GM19467 (cell line): ENCODE results near the gene ZFP30.
"Not testable (repeated sequence)": the region's sequence is repeated elsewhere in the genome, so short reads cannot be mapped to it uniquely, and the experiment has no call there.

Experiments
- ATAC-seq: cut with Tn5 transposase; IDR thresholded peaks from one replicate; pipeline ENCODE4 v1.9.1; 2021; ENCODE audit warnings: mild to moderate bottlenecking, moderate library complexity; ENCODE audit not compliant: unreplicated experiment

Gene ZFP30

DNA sequence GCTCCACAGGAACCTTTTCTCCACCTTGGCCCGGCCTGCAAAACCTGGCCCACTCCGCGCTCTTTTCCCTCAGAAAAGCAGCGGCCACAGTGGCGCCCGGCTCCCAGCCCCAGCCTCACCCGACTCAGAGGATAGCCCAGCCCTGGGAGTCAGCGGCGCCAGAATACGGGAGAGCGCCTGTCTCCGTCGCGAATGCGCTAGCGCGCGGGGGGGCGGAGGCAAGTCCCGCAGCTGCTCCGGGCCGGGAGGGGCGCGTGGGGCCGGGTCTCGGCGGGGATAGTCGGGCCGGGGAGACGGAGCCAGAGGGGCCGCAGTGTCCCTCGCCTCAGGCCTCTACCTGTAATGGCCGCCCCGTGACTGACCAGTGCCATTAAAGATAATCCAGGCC lies at the start of gene ZFP30:
TSS of gene ZFP30 (minus strand) at position 165 of the 388 bp plus-strand sequence. CDS start 7,643 bp downstream, outside the sequence.
- peak; percentile 44 for ATAC-seq

DNA sequence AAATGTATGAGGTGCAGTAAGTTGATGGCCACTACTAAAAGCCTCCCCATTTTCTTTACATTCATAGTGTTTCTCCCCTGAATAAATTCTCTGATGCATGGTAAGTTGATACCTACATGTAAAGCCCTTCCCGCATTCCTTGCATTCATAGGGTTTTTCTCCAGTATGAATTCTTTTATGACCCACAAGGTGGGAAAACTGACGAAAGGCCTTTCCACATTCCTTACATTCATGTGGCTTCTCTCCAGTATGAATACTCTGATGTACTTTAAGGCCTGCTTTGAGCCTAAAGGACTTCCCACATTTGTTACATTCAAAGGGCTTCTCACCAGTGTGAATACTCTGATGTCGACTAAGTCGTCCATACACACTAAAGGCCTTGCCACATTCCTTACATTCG lies 43.8 kb upstream of the ZFP30 start:
- no peak for ATAC-seq

DNA sequence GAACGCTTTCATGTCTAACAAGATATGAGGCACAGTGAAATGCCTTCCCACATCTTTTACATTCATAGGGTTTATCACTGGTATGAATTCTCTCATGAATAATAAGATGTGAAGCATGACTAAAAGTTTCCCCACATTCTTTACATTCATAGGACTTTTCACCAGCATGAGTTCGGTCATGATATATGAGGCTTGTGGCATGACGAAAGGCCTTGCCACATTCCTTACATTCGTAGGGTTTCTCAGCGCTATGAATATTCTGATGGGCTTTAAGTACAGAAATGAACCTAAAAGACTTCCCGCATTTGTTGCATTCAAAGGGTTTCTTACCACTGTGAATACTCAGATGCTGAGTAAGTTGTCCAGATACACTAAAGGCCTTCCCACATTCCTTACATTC lies 43.0 kb upstream of the ZFP30 start:
- ATAC-seq = no peak

DNA sequence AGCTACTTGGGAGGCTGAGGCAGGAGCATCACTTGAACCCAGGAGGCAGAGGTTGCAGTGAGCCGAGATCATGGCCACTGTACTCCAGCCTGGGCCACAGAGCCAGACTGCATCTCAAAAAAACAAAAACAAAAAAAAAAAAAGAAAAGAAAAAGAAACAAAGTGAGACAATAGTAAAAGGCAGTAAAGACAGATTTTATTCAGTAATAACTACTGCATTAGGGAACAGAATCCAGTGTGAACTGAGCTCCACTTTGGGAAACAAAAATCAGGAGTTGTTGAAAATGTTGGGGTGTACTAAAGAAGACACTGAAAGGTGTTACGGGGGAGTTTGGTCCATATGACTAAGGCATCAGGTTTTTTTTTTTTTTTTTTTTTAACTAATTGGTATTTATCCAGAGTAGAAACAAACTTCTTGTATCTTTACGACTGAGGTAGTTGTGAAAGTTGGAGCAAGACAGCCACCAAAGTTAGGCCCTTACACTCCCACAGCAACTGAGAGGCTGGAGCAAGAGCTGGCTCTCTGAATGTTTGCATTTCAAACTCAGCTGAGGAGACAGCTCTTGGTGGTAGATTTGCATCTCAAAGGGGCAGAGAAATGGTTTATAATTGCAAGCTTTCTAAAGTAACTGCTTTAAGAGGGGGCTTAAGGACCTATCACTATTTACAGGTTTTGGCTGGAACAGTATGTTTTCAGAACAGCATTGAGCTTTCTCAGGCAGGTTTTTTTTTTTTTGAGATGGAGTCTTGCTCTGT lies 40.1 kb upstream of the ZFP30 start:
- no peak for ATAC-seq

DNA sequence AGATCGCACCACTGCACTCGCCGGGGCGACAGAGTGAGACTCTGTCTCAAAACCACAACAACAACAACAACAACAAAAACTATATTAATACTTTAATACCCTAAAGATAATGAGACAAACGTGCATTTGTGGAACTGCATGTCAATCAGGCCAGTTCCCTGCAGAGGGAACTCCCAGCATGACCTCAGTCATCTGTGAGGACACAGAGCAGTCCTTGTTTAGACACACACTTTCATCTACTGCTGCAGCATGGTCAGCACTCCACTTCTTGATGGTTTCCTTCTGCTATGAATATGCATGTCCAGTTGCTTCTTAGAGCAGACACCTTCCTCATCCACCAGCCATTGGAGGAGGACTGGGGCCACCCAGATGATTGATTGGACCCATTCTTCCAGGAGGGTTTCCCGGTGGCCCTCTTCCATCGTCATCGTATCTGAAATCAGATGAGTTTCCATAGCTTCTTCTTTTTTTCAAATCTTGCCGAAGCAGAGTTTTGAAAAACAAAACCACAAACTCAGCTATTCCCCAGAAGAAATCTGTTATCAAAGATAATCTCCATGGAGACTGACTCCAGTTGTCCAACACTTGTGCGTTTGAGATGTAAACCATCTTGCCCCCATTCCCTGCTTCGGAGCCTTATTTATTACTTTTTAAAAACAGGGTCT lies 37.8 kb upstream of the ZFP30 start:
- ATAC-seq = no peak

DNA sequence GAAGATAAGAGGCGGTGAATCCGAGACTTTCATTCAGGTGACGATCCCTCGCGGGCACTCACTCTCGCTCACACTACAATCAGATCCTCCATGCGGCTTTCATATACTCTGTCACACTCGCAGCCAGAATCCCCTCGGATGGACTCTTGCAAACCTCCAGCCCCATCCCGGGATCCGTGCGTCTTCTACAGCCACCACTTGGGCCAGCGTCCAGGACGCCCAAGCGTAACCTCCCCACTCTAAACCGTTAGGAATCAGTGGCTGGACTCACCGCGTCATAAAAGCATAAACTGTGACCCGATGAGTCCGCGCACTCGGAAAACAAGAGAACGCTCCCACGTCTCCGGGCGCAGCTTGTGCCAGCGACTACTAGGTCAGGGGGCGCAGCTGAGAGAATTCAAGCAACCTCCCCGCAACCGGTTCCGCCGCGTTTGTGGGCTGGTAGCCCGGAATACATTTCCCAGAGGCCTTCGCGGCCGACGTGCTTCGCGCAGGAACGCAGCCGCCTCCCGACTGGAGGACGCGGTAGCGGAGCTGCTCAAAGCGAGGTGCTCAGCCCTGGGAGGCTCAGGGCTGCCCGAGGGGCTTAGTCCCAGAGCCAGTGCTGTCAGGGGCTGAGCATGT lies 36.7 kb upstream of the ZFP30 start:
- ATAC-seq = no peak

DNA sequence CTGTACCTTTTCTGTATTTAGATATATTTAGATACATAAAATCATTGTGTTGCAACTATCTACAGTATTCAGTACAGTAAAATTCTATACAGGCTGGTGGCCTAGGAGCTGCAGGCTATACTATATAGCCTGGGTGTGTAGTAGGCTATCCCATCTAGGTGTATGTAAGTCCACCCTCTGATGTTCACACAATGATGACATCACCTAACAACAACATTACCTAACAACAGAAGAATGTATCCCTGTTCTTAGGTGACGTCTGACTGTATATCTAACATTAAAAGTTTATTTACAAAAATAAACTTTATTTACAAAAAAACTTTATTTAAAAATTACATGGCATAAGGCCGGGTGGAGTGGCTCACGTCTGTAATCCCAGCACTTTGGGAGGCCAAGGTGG lies 28.3 kb upstream of the ZFP30 start:
- no peak for ATAC-seq

DNA sequence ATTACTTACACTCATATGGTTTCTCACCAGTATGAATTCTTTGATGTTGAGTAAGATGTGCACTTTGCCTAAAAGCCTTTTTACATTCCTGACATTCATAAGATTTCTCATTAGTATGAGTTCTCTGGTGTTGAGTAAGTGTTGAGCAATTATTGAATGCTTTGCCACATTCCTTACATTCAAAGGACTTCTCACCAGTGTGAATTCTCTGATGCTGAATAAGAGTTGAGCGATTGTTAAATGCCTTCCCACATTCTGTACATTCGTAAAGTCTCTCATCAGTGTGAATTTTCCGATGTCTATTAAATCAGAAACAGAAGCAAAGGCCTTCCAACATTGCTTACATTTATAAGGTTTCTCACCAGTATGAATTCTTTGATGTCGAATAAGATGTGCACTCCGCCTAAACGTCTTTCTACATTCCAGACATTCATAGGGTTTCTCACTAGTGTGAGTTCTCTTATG lies 14.2 kb upstream of the ZFP30 start:
- no peak for ATAC-seq

DNA sequence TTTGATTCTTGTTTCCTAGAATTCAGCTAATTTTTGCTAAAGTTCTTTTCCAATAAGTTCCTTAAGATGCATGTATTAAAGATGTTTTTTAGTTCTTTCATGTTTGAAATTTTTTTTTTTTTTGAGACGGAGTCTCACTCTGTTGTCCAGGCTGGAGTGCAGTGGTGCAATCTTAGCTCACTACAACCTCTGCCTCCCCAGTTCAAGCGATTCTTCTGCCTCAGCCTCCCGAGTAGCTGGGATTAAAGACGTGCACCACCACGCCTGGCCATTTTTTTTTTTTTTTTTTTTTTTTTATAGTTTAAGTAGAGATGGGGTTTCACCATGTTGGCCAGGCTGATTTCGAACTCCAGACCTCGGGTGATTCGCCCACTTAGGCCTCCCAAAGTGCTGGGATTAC lies 1.9 kb upstream of the ZFP30 start:
- not testable (repeated sequence) for ATAC-seq

DNA sequence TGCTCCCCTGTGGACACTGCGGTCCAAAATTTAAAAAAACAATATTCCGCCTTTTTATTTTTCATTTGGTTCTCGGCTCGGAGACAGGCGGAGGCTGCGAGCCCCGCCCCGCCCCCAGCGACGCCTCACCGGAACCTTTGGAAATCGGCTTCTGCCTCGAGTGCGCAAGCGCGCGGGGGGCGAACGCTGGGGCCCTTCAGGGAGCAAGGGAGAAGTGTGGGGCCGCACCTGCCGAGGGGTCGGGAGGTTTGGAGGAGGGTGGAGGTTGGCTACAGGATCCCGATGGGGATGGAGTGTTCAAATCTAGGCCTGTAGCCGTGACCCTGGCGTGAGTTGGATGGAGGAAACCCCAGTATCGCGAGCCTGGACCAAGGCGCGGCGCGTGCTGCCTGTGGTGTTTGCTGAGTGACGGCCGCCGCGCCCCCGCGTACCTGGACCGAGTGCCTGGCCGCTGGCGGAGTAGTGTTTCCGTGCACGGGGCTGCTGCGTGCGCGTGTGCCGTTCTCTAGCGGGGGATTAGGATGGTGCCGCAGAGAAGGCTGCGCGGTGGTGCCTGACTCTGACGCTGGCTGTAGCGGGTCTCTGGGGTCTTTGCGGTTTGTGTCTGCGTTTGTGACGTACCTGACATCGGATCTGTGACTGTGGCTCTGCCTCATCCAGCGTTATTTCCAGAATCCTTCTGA lies 565 bp upstream of the ZFP30 start:
- peak; percentile 60 for ATAC-seq

DNA sequence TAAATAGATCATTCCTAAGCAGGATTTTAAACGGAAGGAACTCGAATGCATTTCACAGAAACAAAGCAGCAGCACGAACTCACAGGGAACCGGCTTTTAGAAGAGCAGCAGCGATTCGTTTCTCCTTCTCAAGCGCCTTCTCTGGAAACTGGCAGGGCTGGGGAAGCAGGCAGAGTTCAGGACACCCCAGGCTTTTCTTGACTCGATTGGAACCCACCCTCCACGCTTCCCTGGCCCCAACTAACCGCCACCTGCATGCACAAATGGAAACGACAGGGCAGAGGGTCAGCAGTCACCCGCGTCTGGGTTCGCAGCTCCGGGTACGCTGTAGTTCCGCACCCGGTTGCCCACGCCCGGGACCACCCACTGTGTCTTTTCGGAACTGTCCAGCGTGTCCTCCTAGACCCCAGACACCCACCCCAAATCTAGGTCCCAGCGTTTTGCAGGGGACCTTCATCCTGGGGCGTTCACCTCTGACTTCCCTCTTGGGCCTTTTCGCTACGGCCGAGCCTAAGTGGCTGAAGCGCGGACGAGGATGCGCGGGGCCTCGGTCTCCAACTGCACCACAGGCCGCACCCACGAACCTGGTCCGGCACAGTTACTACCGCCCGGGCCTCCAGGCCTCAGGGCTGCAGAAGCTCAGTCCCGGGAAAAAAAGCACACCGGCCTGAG lies 500 bp downstream of the ZFP30 start:
- peak; percentile 33 for ATAC-seq

DNA sequence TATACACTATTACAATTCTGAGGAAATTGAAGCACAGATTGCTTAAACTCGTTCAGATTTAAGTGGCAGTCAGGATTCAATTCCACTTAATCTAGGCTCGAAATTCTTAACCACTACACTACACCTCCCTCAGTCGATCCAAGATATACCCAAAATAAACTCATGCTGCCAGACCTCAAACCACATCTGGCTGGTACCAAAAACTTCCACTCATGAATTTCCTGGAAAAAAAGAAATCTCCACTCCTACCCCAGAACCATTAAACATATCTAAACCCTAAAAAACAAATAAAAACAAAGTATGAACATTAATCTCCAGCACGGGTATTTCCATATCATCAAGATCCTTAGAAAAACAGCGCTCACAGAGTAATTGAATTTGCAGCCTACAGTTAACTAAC lies 1.1 kb downstream of the ZFP30 start:
- no peak for ATAC-seq

DNA sequence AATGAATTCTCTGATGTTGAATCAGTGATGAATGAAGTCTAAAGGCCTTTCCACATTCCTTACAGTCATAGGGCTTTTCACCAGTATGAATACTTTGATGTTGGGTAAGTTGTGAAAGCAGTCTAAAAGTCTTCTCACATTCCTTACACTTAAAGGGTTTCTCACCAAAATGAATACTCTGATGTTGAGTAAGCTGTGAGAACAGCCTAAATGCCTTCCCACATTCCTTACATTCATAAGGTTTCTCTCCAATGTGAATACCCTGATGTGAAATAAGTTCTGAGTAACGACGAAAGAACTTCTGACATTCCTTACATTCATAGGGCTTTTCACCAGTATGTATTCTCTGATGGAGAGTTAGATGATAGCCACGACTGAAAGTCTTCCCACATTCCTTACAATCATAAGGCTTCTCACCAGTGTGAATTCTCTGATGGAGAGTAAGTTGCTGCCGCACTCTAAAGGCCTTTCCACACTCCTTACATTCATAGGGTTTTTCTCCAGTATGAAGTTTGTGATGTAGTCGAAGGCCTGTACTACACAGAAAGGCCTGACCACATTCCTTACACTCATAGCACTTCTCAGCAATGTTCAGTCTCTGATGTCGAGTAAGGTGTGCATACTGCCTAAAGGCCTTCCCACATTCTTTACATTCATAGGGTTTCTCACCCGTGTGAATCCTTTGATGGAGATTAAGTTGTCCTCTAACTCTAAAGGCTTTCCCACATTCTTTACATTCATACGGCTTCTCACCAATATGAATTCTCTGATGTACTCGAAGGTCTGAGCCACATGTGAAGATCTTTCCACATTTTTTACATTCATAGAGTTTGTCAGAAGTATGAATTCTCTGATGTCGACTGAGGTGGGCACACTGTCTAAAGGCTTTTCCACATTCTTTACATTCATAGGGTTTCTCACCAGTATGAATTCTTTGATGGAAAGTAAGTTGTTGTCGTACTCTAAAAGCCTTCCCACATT lies 19.9 kb downstream of the ZFP30 start:
- ATAC-seq = no peak

DNA sequence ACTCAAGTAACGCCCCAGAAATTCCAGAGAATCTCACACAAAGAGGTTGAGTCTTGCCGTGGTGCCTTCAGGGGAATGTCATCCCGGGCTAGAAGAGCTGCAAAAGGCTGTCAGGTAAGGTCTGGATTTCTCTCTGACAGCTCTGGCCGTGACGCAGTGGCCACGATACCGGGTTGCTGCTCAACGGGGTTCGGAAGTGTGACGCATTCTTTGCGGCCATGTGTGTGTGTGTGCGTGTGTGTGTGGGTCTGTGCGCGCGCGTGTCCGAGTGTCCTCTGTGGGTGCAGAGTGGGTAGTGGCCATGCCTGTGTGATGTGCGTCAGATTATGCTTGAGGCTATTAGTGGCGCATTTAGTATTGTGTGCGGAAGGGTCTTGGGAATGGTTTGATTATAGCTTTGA lies 60.3 kb downstream of the ZFP30 start:
- ATAC-seq = peak; percentile 25

DNA sequence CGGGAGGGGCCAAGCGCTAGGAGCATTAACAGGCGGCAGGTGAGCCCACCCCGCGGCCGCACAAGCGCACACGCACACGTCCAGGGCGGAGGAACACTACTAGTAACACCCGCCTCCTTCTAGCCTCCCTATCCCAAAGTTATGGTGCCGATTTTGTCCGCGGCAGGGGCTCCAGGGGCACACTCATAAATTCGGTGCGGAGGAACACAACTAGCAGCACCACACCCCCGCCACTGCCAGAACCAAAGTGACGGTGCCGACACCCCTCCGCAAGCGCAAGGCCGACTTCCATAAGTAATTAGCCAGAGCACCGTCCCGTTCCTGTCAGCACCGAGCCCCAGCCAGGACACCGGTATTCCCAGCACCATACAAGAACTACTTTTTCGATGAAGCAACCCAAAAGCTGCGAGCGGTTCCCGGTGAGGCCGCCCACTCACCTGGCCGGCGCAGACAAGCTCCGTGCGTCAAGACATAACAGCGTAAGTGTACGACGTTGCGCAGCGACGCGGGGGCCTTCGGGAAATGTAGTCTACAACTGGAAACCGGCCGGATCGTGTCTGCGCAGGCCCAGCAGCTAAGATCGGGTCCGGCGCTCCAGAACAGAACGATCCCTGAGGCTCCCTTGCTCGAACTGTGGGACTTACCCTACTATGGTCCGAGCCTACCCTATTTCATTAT lies 60.8 kb downstream of the ZFP30 start, which contains the start of the genes ZNF540 and ZNF571:
TSS of gene ZNF540 (plus strand) at position 573 of the 678 bp plus-strand sequence. CDS start 3,572 bp downstream, outside the sequence.
TSS of gene ZNF571 (minus strand) at position 489 of the 678 bp plus-strand sequence. CDS start 8,116 bp downstream, outside the sequence.
- ATAC-seq = peak; percentile 98

DNA sequence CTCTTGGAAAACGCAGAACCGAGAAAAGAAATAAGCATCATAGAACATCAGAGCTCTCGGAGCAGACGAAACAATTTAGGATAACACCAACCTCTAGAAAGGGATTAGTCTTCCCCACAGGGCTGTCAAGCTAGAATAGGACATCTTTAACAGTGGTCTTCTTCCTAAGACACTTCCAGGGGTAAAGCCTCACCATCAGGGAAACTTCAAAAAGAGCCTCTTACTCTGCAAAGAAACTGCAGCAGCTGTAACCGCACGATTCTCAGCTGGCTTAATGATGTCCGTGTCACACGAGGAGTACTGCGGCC lies 61.3 kb downstream of the ZFP30 start:
- ATAC-seq = no peak

DNA sequence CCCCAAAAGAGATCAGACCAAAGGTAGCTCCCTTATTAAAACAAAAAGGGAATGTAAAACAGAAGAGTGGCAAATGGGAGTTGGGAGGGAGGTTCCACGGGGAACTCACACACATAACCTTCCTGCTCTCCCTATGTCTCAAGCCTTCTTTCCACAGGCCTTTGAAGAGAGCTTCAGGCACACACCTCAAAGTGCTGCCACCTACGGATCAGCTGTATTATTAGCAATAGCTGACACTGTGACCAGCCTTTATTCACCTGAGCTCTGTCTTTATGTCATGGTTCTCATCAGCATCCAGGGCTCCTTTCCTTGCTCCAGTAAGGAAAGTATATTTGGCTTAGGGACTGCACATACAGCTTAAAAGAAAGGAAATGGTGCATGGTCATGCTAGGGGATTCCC lies 71.9 kb downstream of the ZFP30 start:
- ATAC-seq = no peak

DNA sequence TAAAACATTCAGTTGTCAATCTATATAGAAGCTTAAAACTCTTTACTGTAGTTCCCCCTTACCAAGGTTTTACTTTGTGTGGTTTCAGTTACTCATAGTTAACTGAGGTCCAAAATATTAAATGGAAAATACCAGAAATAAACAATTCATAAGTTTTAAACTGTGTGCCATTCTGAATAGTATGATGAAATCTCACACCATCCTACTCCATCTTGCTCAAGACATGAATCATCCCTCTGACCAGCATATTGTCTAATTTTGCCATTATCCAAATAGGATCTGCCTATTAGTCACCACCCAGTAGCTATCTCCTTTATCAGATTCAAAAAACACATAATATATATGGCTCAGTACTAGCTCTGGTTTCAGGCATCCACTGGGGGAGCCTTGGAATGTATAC lies 83.1 kb downstream of the ZFP30 start:
- ATAC-seq = no peak

DNA sequence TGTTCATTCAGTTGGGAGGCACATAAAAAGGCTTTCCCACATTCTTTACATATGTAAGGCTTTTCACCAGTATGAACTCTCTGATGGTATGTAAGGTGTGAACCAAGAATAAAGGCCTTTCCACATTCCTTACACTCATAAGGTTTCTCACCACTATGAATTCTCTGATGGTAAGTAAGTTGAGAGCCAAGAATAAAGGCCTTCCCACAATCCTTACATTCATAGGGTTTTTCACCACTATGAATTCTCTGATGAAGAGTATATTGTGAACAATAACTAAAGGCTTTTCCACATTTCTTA lies 89.9 kb downstream of the ZFP30 start:
- no peak for ATAC-seq
